GM21619 (cell line): ENCODE measurements around the gene CITED1.

Experiments used
- ATAC-seq: cut with Tn5 transposase; IDR thresholded peaks from one replicate; pipeline ENCODE4 v1.9.1; 2021; ENCODE audit not compliant: unreplicated experiment

The CITED1 gene

GRCh38 chrX:72271812-72272211, 33.9 kb downstream of the CITED1 start:
- ATAC-seq, result no peak

DNA sequence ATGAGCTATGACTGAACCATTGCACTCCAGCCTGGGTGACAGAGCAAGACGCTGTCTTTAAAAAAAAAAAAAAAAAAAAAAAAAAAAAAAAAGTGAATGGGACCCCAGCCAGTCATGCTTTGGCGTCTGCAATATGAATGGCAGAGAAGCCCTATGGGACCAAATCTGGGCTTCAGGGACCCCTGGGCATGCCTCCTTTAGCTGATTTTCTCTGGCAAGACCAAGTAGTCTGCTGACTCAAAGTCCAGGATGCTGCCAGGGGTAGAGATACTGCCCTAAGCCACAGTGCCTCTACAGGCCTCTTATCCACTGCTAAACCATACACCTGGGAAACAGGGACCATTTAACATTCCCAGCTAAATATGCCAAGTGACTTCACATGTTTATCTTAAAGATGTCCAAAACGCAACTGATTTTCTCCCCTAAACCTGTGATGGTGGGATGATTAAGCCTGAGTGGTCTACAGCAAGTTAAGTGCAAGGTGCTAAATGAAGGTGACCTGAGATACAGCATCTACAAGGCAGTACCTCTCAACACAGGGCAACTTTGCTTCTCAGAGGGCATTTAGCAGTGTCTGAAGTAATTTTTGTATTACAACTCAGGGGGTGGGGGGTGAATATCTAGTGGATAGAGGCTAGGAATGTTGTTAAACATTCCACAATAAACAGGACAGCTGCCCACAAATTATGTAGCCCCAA, 34.5 kb downstream of the CITED1 start:
- no peak for ATAC-seq

GRCh38 chrX:72270316-72270866, 35.3 kb downstream of the CITED1 start:
- ATAC-seq, result no peak

DNA sequence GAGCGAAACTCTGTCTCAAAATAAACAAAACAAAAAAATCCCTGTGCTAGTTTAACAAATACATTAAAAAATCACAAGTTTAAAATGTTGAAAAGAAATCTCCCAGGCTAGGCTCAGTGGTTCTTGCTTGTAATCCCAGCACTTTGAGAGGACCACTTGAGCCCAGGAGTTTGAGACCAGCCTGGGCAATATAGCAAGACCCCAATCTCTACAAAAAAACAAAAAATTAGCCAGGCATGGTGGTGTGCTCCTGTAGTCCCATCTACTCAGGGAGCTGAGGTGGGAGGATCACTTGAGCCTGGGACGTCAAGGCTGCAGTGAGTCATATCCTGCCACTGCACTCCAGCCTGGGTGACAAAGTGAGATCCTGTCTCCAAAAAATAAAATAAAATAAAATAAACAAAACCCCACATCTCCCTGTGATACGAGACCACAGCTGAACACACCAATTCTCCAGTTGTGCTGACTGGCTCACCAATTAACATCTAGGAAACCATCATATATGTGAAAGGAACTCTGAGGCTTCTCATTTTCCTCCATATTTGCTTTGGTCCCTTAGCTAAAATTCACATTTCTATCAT, 36.0 kb downstream of the CITED1 start:
- ATAC-seq, result no peak

DNA sequence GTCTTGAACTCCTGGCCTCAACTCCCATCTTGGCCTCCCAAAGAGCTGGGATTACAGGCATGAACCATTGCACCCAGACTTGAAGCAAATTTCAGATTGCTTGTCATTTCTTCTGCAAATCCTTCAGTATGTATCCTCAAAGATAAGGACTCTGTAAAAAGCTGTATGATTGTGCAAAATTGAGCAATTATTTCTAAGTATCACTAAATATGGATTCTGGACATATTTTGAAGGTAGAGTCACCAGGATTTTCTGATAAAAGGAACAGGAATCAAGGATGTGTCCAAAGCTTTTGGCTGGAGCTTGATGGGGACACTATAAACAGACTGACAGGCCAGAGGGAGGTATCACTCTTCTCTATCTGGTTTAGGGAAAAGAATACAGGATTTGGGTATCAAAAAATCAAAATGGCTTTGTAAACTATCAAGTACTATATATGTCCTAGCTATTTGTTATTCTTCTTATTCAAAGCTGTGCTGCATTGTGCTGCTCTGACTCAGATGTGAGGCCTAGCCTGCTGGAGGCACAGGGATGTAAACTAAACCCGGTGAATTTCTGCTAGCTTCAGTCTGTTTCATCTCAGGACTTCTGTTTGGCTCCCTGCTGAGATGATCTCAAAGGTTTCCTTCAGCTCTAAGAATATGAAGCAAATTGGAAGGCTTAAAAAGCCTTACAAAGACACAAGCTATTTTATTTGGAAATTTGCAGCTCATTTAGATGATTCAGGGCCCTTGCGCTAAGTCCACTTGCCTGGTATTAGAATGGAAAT, 36.9 kb downstream of the CITED1 start:
- ATAC-seq, result no peak

GRCh38 chrX:72265263-72265662, 40.5 kb downstream of the CITED1 start:
- no peak for ATAC-seq

DNA sequence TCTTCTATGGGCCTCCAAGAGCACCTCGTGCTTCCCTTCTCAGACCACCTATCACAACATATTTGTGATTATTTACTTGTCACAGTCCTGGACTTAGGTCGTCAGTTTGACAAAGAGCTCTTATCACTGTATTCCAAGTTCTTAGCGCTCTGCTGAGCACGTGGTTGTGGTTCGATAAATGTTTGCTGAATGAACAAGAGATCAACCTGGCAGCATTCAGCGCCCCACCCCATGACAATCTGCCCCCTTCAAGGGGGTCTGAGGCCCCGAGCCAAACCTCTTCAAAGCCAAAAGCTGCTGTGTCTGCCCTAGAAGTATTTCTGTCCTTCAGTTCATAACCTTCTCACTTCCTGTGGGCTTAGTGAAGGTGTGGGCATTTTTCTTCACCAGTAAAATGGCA, 43.6 kb downstream of the CITED1 start:
- ATAC-seq, result no peak

DNA sequence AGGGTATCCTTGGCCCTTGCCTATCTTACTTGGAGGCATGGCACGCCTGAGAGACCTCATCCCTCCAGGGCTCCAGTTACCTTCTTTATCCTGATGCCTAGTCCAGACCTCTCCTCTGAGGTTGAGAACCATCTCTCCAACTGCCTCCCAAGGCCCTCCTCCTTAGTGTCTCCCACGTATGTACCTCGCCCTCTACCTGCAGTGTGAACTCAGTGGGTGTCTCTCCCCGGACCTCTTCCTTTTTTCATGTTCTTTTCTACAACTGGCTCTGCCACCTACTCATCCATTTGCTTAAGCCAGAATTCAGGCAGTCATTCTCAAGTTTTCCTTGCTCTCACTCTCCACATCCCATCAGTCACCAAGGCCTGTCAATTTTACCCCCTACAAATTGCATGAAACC, 45.3 kb downstream of the CITED1 start:
- ATAC-seq, result no peak

GRCh38 chrX:72258174-72258573, 47.5 kb downstream of the CITED1 start:
- no peak for ATAC-seq

GRCh38 chrX:72255864-72256263, 49.9 kb downstream of the CITED1 start:
- ATAC-seq, result no peak

DNA sequence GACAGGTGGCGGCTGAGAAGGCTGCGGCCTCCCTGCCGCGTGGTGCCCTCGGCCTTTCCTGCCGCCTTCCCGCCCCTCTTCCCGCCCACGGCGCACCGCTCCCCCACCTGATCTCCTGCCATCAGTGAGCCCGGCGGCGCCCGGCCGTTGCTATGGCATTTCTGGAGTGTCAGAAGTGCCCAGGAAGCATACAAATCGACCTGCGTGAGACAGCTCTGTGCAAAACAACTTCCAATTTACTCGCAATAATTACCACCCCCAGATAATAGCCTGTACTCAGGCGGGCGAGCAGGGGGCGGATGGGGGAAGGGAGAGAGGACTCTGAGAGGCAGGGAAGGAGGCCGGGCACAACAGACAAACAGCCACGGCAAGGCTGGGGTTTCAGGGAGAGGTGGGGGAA, 50.3 kb downstream of the CITED1 start:
- ATAC-seq, result no peak

DNA sequence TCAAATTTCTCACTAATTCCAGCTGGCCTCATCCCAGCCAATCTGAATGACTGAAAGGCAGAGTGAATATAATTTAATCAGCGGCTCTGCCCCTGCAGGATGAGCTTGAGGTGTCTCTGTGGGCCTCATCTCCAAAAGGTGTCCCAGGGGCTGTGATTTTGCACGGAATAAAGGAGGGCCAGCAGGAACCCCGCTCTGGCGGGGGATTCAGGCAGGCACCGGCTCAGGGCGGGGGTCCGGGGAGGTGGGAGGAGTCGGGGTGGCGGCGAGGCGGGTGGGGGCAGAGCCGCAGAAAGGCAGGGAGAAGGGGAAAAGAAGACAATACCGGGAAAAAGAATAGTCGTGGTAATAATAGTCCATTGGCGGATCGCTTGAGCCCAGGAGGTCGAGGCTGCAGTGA, 50.9 kb downstream of the CITED1 start:
- no peak for ATAC-seq

DNA sequence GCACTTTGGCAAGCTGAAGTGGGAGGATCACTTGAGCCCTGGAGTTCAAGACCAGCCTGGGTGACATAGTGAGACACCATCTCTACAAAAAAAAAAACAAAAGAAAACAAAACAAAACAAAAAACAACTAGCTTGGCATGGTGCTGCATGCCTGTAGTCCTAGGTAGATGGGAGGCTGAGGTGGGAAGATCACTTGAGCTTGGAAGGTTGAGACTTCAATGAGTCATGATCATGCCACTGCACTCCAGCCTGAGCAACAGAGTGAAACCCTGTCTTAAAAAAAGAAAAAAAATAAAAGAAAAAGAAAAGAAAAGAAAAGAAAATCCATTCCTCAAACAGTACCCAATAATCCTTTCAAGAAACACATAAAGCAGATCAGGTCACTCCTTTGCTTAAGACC, 52.0 kb downstream of the CITED1 start:
- no peak for ATAC-seq
